ENCODE measurements around the gene SOCS3. TPM values are rescaled to one million over a fixed set of nuclear protein-coding genes. Genes with fewer than 3 reads are reported as not detected.

SOCS3 gene
- total RNA-seq, 1 donor from 2014 or later, result 13.7 TPM

- no peak overlapping the region for H3K4me3 ChIP-seq (ENCODE audit: low read depth, low read length)
- TF ChIP-seq CTCF (IDR thresholded peaks at IDR 0.05; ENCODE audit: insufficient read depth, low read length, severe bottlenecking), result no peak
- no peak for DNase-seq (ENCODE audit: low read depth)
- H3K36me3 ChIP-seq (ENCODE audit: control insufficient read depth, insufficient read depth, low read length), result no peaks in the 10 kb centered on the region
- no peak for FAIRE-seq
- H3K27me3 ChIP-seq (ENCODE audit: control insufficient read depth, insufficient read depth, low read length), result no peaks in the 10 kb centered on the region
Observed at GRCh38 chr17:78330570-78331224, 29.2 kb downstream of the SOCS3 start.

GRCh38 chr17:78329263-78330059, 30.4 kb downstream of the SOCS3 start:
- Histone ChIP-seq H3K4me3 (ENCODE audit: low read depth, low read length) (no peak overlapping the region), H3K36me3 (ENCODE audit: control insufficient read depth, insufficient read depth, low read length) (no peaks in the 10 kb centered on the region), H3K27me3 (ENCODE audit: control insufficient read depth, insufficient read depth, low read length) (no peaks in the 10 kb centered on the region)
- TF ChIP-seq CTCF (IDR thresholded peaks at IDR 0.05; ENCODE audit: insufficient read depth, low read length, severe bottlenecking), result no peak
- DNase-seq (ENCODE audit: low read depth) (peak; percentile 57), FAIRE-seq (no peak)

- H3K36me3 ChIP-seq (ENCODE audit: control insufficient read depth, insufficient read depth, low read length), result no peaks in the 10 kb centered on the region
- H3K4me3 ChIP-seq (ENCODE audit: low read depth, low read length), result no peak overlapping the region
- no peaks in the 10 kb centered on the region for H3K27me3 ChIP-seq (ENCODE audit: control insufficient read depth, insufficient read depth, low read length)
- FAIRE-seq, result no peak
- TF ChIP-seq CTCF (IDR thresholded peaks at IDR 0.05; ENCODE audit: insufficient read depth, low read length, severe bottlenecking), result no peak
- DNase-seq (ENCODE audit: low read depth), result no peak
Observed at GRCh38 chr17:78327880-78328279, 32.0 kb downstream of the SOCS3 start.

- Histone ChIP-seq H3K4me3 (ENCODE audit: low read depth, low read length) (no peak overlapping the region), H3K27me3 (ENCODE audit: control insufficient read depth, insufficient read depth, low read length) (no peaks in the 10 kb centered on the region), H3K36me3 (ENCODE audit: control insufficient read depth, insufficient read depth, low read length) (no peaks in the 10 kb centered on the region)
- no peak for TF ChIP-seq CTCF (IDR thresholded peaks at IDR 0.05; ENCODE audit: insufficient read depth, low read length, severe bottlenecking)
- FAIRE-seq (no peak), DNase-seq (ENCODE audit: low read depth) (no peak)
Observed at GRCh38 chr17:78325076-78325687, 34.7 kb downstream of the SOCS3 start.

- DNase-seq (ENCODE audit: low read depth) (no peak), FAIRE-seq (no peak)
- TF ChIP-seq CTCF (IDR thresholded peaks at IDR 0.05; ENCODE audit: insufficient read depth, low read length, severe bottlenecking), result no peak
- Histone ChIP-seq H3K27me3 (ENCODE audit: control insufficient read depth, insufficient read depth, low read length) (no peaks in the 10 kb centered on the region), H3K4me3 (ENCODE audit: low read depth, low read length) (no peak overlapping the region), H3K36me3 (ENCODE audit: control insufficient read depth, insufficient read depth, low read length) (no peaks in the 10 kb centered on the region)
Observed at GRCh38 chr17:78324391-78325075, 35.3 kb downstream of the SOCS3 start.
